SK-N-MC (cell line): ENCODE measurements around the gene FBXL22.

Experiments used
- DNase-seq: peaks from one replicate; pipeline ENCODE4 v3.0.0-alpha.2; 2011; ENCODE audit warnings: low read depth, low spot score
- H3K27ac ChIP-seq: fragments of 200-600 bp; sonication (generic); 2 replicates; pipeline ENCODE4 v1.5.1; 2016; ENCODE audit warnings: mixed run types
- H3K36me3 ChIP-seq: fragments of 200-600 bp; sonication (generic); 2 replicates; pipeline ENCODE4 v1.6.1; 2017; ENCODE audit warnings: antibody characterized with exemption, low read length, mixed read lengths; ENCODE audit not compliant: insufficient read depth
- H3K4me3 ChIP-seq: fragments of 200-600 bp; sonication (generic); 2 replicates; pipeline ENCODE4 v1.5.1; 2016
- H3K9ac ChIP-seq: fragments of 200-600 bp; sonication (generic); 2 replicates; pipeline ENCODE4 v1.8.0; 2017; ENCODE audit warnings: mixed run types, mixed read lengths; ENCODE audit not compliant: insufficient read length
- H3K9me3 ChIP-seq: fragments of 200-600 bp; sonication (generic); 2 replicates; pipeline ENCODE4 v1.6.1; 2017; ENCODE audit warnings: low read depth, mild to moderate bottlenecking, antibody characterized with exemption, low read length, moderate library complexity, mixed read lengths
- EZH2 ChIP-seq: fragments of 200-600 bp; sonication (generic); IDR thresholded peaks from one replicate; pipeline ENCODE4 v1.6.1; 2017; ENCODE audit warnings: antibody characterized with exemption
- FOXP2 ChIP-seq: optimal IDR thresholded peaks from 2 replicates; pipeline ENCODE3; 2011; ENCODE audit warnings: mild to moderate bottlenecking, moderate library complexity; ENCODE audit not compliant: insufficient read depth; ENCODE audit errors: extremely low read length, control extremely low read depth
- POLR2AphosphoS5 ChIP-seq: IDR thresholded peaks from 2 replicates; pipeline ENCODE4 v1.6.1; 2012; ENCODE audit warnings: mild to moderate bottlenecking, low read depth, low read length, borderline replicate concordance

The FBXL22 gene

GRCh38 chr15:63603516-63603915, 6.3 kb downstream of the FBXL22 start:
- Histone ChIP-seq H3K36me3 (peaks cover 9% of the 10 kb centered on the region), H3K9ac (no peak overlapping the region), H3K9me3 (no peaks in the 10 kb centered on the region), H3K27ac (no peak overlapping the region), H3K4me3 (no peak overlapping the region)
- no peak for DNase-seq
- TF ChIP-seq EZH2 (no peak), POLR2AphosphoS5 (no peak), FOXP2 (no peak)

DNA sequence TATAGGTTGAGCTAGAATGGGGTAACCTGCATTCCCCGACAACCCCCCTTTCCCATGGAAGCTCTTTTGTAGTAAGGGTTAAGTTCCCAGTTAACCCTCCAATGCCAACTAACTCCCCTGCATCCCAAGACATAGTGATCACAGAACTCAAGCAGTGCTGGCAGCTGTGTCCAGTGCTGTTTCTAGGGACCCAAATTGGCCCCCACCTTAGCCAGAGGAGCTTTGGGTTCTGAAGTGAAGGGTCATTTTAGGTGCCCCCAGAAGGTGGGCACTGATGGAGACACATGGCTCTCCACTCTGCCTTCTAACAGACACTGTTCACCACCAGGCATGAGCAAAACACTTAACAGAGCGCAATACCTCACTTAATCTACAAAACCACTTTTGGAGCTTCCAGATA, 7.1 kb downstream of the FBXL22 start:
- Histone ChIP-seq H3K27ac (no peak overlapping the region), H3K9ac (no peak overlapping the region), H3K36me3 (peaks cover 16% of the 10 kb centered on the region), H3K4me3 (no peak overlapping the region), H3K9me3 (no peaks in the 10 kb centered on the region)
- DNase-seq: no peak
- TF ChIP-seq POLR2AphosphoS5 (no peak), EZH2 (no peak), FOXP2 (no peak)

DNA sequence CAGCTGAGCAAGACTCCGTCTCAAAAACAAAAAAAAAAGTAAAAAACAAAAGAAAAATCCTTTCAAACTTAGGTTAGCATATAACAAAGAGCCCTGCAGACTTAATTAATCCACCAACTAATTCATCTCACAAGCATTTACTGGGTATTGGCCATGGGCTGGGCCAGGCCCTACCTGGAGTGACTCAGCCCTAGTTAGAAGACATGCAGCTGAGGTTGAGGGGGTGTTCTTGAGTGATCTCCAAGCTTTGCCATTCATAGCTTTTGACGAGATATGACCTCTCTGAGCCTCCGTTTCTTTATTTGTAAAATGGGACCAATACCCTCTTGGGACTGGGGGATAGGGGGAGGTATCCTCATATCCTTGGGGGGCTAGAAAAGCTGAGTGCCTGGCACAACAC, 7.8 kb downstream of the FBXL22 start:
- no peak overlapping the region for H3K27ac ChIP-seq
- H3K9ac ChIP-seq: no peak overlapping the region
- TF ChIP-seq FOXP2: no peak

DNA sequence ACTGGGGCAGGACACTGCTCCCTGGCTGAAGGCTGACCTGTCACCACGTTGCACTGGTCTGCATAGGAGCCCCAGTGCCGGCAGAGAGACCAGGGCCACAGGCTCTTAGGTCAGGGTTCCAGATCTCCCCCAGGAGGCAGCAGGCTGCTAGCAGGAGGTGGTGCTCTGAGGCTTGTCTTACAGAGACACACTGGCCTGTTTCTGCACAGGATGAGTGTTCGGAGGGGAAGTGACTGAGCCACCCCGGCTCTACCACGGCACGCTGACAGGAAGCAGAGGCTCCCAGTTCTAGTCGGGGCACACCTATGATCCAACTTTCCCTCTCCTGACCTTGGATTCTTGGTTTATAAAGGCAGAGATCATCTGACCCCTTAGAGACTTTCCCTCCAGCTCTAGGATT, 8.6 kb downstream of the FBXL22 start:
- Histone ChIP-seq H3K9ac (no peak overlapping the region), H3K27ac (no peak overlapping the region), H3K4me3 (no peak overlapping the region), H3K36me3 (peaks cover 20% of the 10 kb centered on the region), H3K9me3 (no peaks in the 10 kb centered on the region)
- TF ChIP-seq POLR2AphosphoS5 (no peak), FOXP2 (no peak)
- no peak for DNase-seq

More for the DNA sequence above, 7.8 kb downstream of the FBXL22 start:
- no peak for DNase-seq
- Histone ChIP-seq H3K4me3 (no peak overlapping the region), H3K9me3 (no peaks in the 10 kb centered on the region), H3K36me3 (peaks cover 20% of the 10 kb centered on the region)

GRCh38 chr15:63606308-63606707, 9.1 kb downstream of the FBXL22 start:
- no peaks in the 10 kb centered on the region for H3K9me3 ChIP-seq
- H3K4me3 ChIP-seq: no peak overlapping the region
- no peak overlapping the region for H3K27ac ChIP-seq
- no peak for DNase-seq
- H3K36me3 ChIP-seq: peaks cover 20% of the 10 kb centered on the region
- TF ChIP-seq FOXP2: no peak
- no peak for TF ChIP-seq EZH2
- no peak for TF ChIP-seq POLR2AphosphoS5
- no peak overlapping the region for H3K9ac ChIP-seq

GRCh38 chr15:63608989-63609388, 11.8 kb downstream of the FBXL22 start:
- peaks cover 23% of the 10 kb centered on the region for H3K36me3 ChIP-seq
- DNase-seq: no peak
- H3K4me3 ChIP-seq: no peak overlapping the region
- no peak overlapping the region for H3K9ac ChIP-seq
- TF ChIP-seq POLR2AphosphoS5 (no peak), EZH2 (no peak), FOXP2 (no peak)
- no peak overlapping the region for H3K27ac ChIP-seq
- H3K9me3 ChIP-seq: no peaks in the 10 kb centered on the region

DNA sequence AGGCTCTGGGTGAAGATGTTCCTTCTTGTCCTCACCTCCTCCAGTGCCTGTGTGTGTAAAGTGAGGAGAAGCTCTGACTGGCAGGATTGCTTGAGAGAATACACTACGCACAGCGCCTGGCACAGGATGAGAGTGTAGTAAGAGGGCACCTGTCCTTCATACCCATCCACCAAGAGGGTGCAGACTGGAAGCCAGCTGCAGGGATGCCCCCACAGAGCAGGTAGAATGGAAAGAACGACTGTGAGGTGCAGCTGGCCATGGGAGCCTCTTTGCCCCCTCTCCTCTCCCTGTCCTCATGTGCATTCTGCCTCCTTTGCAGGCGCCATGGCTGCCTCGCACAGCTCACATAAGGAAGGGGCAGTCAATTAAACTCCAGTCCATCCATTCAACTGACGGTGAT, 12.3 kb downstream of the FBXL22 start:
- Histone ChIP-seq H3K9me3 (no peaks in the 10 kb centered on the region), H3K36me3 (peaks cover 24% of the 10 kb centered on the region), H3K9ac (no peak overlapping the region), H3K4me3 (no peak overlapping the region), H3K27ac (peak overlapping the region; percentile 90)
- DNase-seq: no peak
- no peak for TF ChIP-seq FOXP2
- TF ChIP-seq EZH2: no peak
- TF ChIP-seq POLR2AphosphoS5: no peak

GRCh38 chr15:63610209-63610841, 13.1 kb downstream of the FBXL22 start:
- H3K9me3 ChIP-seq: no peaks in the 10 kb centered on the region
- TF ChIP-seq FOXP2 (peak; percentile 71), POLR2AphosphoS5 (no peak)
- no peak overlapping the region for H3K9ac ChIP-seq
- peak; percentile 91 for DNase-seq
- H3K36me3 ChIP-seq: peaks cover 30% of the 10 kb centered on the region
- H3K27ac ChIP-seq: peak overlapping the region; percentile 90
- H3K4me3 ChIP-seq: peak overlapping the region; percentile 50

- DNase-seq: no peak
- H3K36me3 ChIP-seq: peaks cover 33% of the 10 kb centered on the region
- H3K9ac ChIP-seq: no peak overlapping the region
- peak overlapping the region; percentile 90 for H3K27ac ChIP-seq
- TF ChIP-seq POLR2AphosphoS5 (no peak), FOXP2 (no peak), EZH2 (no peak)
- H3K4me3 ChIP-seq: no peak overlapping the region
- H3K9me3 ChIP-seq: no peaks in the 10 kb centered on the region
Observed at GRCh38 chr15:63611177-63611576, 14.0 kb downstream of the FBXL22 start.

GRCh38 chr15:63612300-63612699, 15.1 kb downstream of the FBXL22 start:
- H3K4me3 ChIP-seq: no peak overlapping the region

More at GRCh38 chr15:63612300-63612699, 15.1 kb downstream of the FBXL22 start:
- no peaks in the 10 kb centered on the region for H3K9me3 ChIP-seq
- DNase-seq: no peak
- H3K36me3 ChIP-seq: peaks cover 38% of the 10 kb centered on the region
- TF ChIP-seq POLR2AphosphoS5 (no peak), FOXP2 (no peak), EZH2 (no peak)
- no peak overlapping the region for H3K27ac ChIP-seq
- no peak overlapping the region for H3K9ac ChIP-seq
